HCT116 (cell line): Measurements from ENCODE around the gene SLC6A3. TPM values are rescaled to one million over a fixed set of nuclear protein-coding genes. Genes with fewer than 3 reads are reported as not detected.

Source experiments
- ATAC-seq: fragments of 200-7000 bp; cut with Tn5 transposase; 2 replicates; pipeline ENCODE4 v1.9.1; 2020; ENCODE audit warnings: mild to moderate bottlenecking, moderate library complexity
- BruUV-seq: library from RNA; stranded (reverse); fragments of 400-500 nt; replicated peaks from 2 replicates; lab custom pipeline; 2021; lab: Mats Ljungman, UMichigan
- CTCF ChIA-PET: fragments of 300-600 bp; sonication (Branson Sonifier 250); formaldehyde crosslinking; loops from one replicate; lab custom pipeline; 2021; ENCODE audit warnings: antibody characterized with exemption; lab: Charles Lee
- POLR2A ChIA-PET: fragments of 300-600, 350-600 bp; sonication (Branson Sonifier 250); formaldehyde crosslinking; loops from one replicate; lab custom pipeline; 2021; ENCODE audit warnings: antibody characterized with exemption; lab: Charles Lee
- RAD21 ChIA-PET, 2 experiments: fragments of 300-600 bp; sonication (Branson Sonifier 250); formaldehyde crosslinking; loops; one replicate each; lab custom pipeline; 2023; ENCODE audit warnings: low total read pairs in 2 of 2; ENCODE audit not compliant: uncharacterized antibody in 2 of 2, unreplicated experiment in 2 of 2, low non-redundant PET in 1 of 2; lab: Charles Lee
- DNase-seq: peaks from one replicate; pipeline ENCODE4 v3.0.0-alpha.2; 2010; ENCODE audit warnings: low read depth, low spot score
- H2AFZ ChIP-seq: fragments of 200-600 bp; shearing (Covaris generic), sonication (generic); 2 replicates; pipeline ENCODE4 v1.6.1; 2017; ENCODE audit warnings: low read depth, mixed run types, mixed read lengths, antibody characterized with exemption, low read length; ENCODE audit not compliant: poor library complexity, severe bottlenecking
- H3K27ac ChIP-seq: 2 replicates; pipeline ENCODE4 v1.5.1; 2012; ENCODE audit warnings: low read depth, low read length
- H3K27me3 ChIP-seq: fragments of 200-600 bp; sonication (generic); 2 replicates; pipeline ENCODE4 v1.6.1; 2016; ENCODE audit warnings: mixed run types, low read length, mixed read lengths; ENCODE audit not compliant: insufficient read depth
- H3K36me3 ChIP-seq, 2 experiments: fragments of 200-500 bp in 1 of 2; fragments of 200-600 bp in 1 of 2; sonication (Bioruptor generic) in 1 of 2; sonication (generic) in 1 of 2; 2 replicates each; pipeline versions ENCODE4 v1.5.1 to v1.6.1; 2014 to 2016; ENCODE audit warnings: low read length in 2 of 2, inconsistent platforms in 1 of 2, mixed read lengths in 1 of 2, mixed run types in 1 of 2; ENCODE audit not compliant: insufficient read depth in 2 of 2, control insufficient read depth in 1 of 2
- H3K4me1 ChIP-seq, 2 experiments: fragments of 200-600 bp in 1 of 2; sonication (generic) in 1 of 2; 2 replicates each; pipeline versions ENCODE4 v1.5.1 to v1.6.1; 2012 to 2017; ENCODE audit warnings: low read length in 2 of 2, inconsistent platforms in 1 of 2, mild to moderate bottlenecking in 1 of 2, mixed read lengths in 1 of 2, mixed run types in 1 of 2, moderate library complexity in 1 of 2; ENCODE audit not compliant: insufficient read depth in 2 of 2, control insufficient read depth in 1 of 2
- H3K4me2 ChIP-seq: fragments of 200-600 bp; sonication (generic); 2 replicates; pipeline ENCODE4 v1.6.1; 2017; ENCODE audit warnings: mixed run types, low read length, mixed read lengths
- H3K4me3 ChIP-seq, 2 experiments: fragments of 200-600 bp in 1 of 2; sonication (generic) in 1 of 2; replicated peaks in 1 of 2; 2 replicates each; pipeline ENCODE4 v1.5.1; 2011 to 2016; ENCODE audit warnings: low read length in 2 of 2, control low read depth in 1 of 2, low read depth in 1 of 2, mild to moderate bottlenecking in 1 of 2, mixed read lengths in 1 of 2, mixed run types in 1 of 2
- H3K79me2 ChIP-seq: fragments of 200-600 bp; sonication (generic); 2 replicates; pipeline ENCODE4 v1.6.1; 2017; ENCODE audit warnings: mild to moderate bottlenecking, mixed run types, low read length, moderate library complexity, mixed read lengths; ENCODE audit not compliant: insufficient read depth
- H3K9ac ChIP-seq: fragments of 200-600 bp; sonication (generic); 2 replicates; pipeline ENCODE4 v1.6.1; 2016; ENCODE audit warnings: low read length, mixed read lengths
- H3K9me2 ChIP-seq: fragments of 200-600 bp; sonication (generic), shearing (Covaris generic); 2 replicates; pipeline ENCODE4 v1.6.1; 2017; ENCODE audit warnings: mixed run types, mild to moderate bottlenecking, moderate library complexity; ENCODE audit not compliant: insufficient read depth
- H3K9me3 ChIP-seq, 2 experiments: fragments of 200-500 bp in 1 of 2; fragments of 200-600 bp in 1 of 2; sonication (Bioruptor generic) in 1 of 2; sonication (generic) in 1 of 2; 2 replicates each; pipeline ENCODE4 v1.6.1; 2014 to 2017; ENCODE audit warnings: low read length in 2 of 2, mixed read lengths in 2 of 2, inconsistent platforms in 1 of 2, low read depth in 1 of 2, mild to moderate bottlenecking in 1 of 2, mixed run types in 1 of 2, moderate library complexity in 1 of 2; ENCODE audit not compliant: control insufficient read depth in 1 of 2, insufficient read depth in 1 of 2
- H4K20me1 ChIP-seq: fragments of 200-600 bp; sonication (generic), shearing (Covaris generic); 2 replicates; pipeline ENCODE4 v1.6.1; 2017; ENCODE audit warnings: mixed run types, mild to moderate bottlenecking, moderate library complexity; ENCODE audit not compliant: insufficient read depth
- CBX3 ChIP-seq: IDR thresholded peaks from 2 replicates; pipeline ENCODE4 v1.6.1; 2012; ENCODE audit warnings: low read depth
- CEBPB ChIP-seq: IDR thresholded peaks from 2 replicates; pipeline ENCODE4 v1.6.1; 2012; ENCODE audit warnings: low read depth
- EZH2 ChIP-seq: fragments of 200-600 bp; sonication (generic); IDR thresholded peaks from 2 replicates; pipeline ENCODE4 v1.6.1; 2017; ENCODE audit warnings: antibody characterized with exemption, mixed run types
- JUND ChIP-seq: IDR thresholded peaks from 2 replicates; pipeline ENCODE4 v1.6.1; 2012
- POLR2A ChIP-seq: IDR thresholded peaks from 2 replicates; pipeline ENCODE4 v1.7.0; 2011; ENCODE audit warnings: borderline replicate concordance; ENCODE audit not compliant: insufficient read depth, insufficient read length; ENCODE audit errors: extremely low read depth
- POLR2AphosphoS5 ChIP-seq: IDR thresholded peaks from 2 replicates; pipeline ENCODE4 v1.6.1; 2011; ENCODE audit warnings: mild to moderate bottlenecking, low read depth, low read length, moderate library complexity
- RAD21 ChIP-seq: IDR thresholded peaks from 2 replicates; pipeline ENCODE4 v1.6.1; 2012; ENCODE audit warnings: low read depth, mild to moderate bottlenecking
- SIN3A ChIP-seq: IDR thresholded peaks from 2 replicates; pipeline ENCODE4 v1.6.1; 2012; ENCODE audit warnings: low read depth
- SP1 ChIP-seq: IDR thresholded peaks from 2 replicates; pipeline ENCODE4 v1.6.1; 2012; ENCODE audit warnings: low read depth
- SRF ChIP-seq: IDR thresholded peaks from 2 replicates; pipeline ENCODE4 v1.6.1; 2012; ENCODE audit warnings: low read depth
- TCF7L2 ChIP-seq: IDR thresholded peaks from 2 replicates; pipeline ENCODE4 v1.7.0; 2011; ENCODE audit warnings: borderline replicate concordance, inconsistent platforms; ENCODE audit not compliant: insufficient read depth, insufficient read length; ENCODE audit errors: extremely low read depth
- YY1 ChIP-seq: IDR thresholded peaks from 2 replicates; pipeline ENCODE4 v1.6.1; 2011; ENCODE audit warnings: low read length, low read depth, moderate library complexity, mild to moderate bottlenecking; ENCODE audit not compliant: insufficient replicate concordance; ENCODE audit errors: extremely low read depth
- ZNF274 ChIP-seq: fragments of 200-500 bp; sonication (Bioruptor generic); IDR thresholded peaks from 2 replicates; pipeline ENCODE4 v1.6.1; 2014; ENCODE audit warnings: mild to moderate bottlenecking, low read depth, low read length, inconsistent platforms
- intact Hi-C: fragments of 100-400 bp; cut with micrococcal nuclease; formaldehyde crosslinking; loops from 2 replicates; pipeline ENCODE4 v1.10.0; 2022
- total RNA-seq: library from RNA; stranded (reverse); gene quantifications from one replicate; pipeline ENCODE4 v1.2.1, GENCODE V29; 2021; ENCODE audit not compliant: unreplicated experiment
- TF ChIP-seq, protein P1 (sequence below): IDR thresholded peaks from 2 replicates; pipeline ENCODE4 v1.6.1; 2012
- TF ChIP-seq, protein P2 (sequence below): IDR thresholded peaks from 2 replicates; pipeline ENCODE4 v1.6.1; 2011; ENCODE audit warnings: mild to moderate bottlenecking, low read length, moderate library complexity; ENCODE audit not compliant: insufficient replicate concordance; ENCODE audit errors: extremely low read depth
- TF ChIP-seq, protein P3 (sequence below), 3 experiments: fragments of 200-600 bp in 1 of 3; sonication (generic) in 1 of 3; IDR thresholded peaks in 2 of 3; conservative IDR thresholded peaks in 1 of 3; 2 replicates each; pipeline ENCODE4 v1.5.1; 2012 to 2017; ENCODE audit warnings: low read depth in 2 of 3, low read length in 2 of 3, antibody characterized with exemption in 1 of 3, borderline replicate concordance in 1 of 3, control low read depth in 1 of 3, mild to moderate bottlenecking in 1 of 3, mixed read lengths in 1 of 3, mixed run types in 1 of 3, moderate library complexity in 1 of 3; ENCODE audit not compliant: insufficient read depth in 1 of 3

The SLC6A3 gene
- total RNA-seq, 1 experiment from 2014 or later, result not detected

DNA sequence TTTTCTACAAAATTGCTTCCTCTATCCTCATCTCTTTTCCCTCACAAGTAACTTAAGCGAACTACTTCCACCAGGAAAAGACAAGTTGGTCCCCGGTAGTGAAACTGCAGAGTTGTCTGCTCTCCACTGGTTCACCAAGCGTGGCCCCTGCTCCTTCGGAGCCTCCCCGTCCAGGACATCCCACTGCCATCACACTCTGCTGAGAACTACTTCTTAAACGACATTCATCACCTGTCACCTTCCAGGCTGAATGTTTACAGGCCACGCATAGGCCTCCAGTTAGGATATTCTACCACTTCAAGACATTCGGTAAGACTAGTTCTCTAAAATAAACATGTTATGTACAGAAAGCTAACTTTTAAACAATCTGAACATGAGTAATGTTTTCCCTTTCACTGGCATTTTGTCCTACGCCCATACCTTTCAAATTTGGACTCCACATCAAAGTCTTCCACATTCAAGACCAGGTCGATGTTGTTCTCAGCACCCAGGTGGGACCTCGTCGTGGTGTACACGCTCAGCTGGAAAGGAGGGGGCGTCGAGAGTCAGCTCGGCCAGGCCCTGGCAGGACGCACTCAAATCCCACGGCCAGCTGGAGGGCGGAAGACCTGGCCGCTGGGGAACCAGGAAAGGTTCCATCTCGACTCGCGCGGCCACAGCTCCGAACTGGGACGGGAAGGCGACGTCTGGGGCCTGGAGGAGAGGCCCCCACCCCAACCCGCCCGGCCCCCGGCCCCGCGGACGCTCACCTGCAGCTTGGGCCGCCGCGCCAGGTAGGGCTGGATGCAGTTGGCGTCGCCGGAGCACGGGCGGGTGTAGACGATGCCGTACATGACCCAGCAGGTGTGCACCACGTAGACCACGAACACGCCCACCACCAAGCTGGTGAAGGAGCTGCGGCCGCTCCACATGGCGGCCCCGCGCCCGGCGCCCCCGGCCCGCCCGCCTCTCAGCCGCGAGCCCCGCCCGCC, 101.0 kb downstream of the SLC6A3 start:
- H3K79me2 ChIP-seq, result peaks cover 58% of the 10 kb centered on the region
- ATAC-seq (peak; percentile 50), DNase-seq (no peak)
- H3K9me3 ChIP-seq, result no peaks in the 10 kb centered on the region
- H3K9me2 ChIP-seq, result no peaks in the 10 kb centered on the region
- intact Hi-C loops, result loop anchor here (10.0 kb wide), 1 partner anchor 251 kb away; no protein-coding TSS in a partner anchor
- H2AFZ ChIP-seq, result no peak overlapping the region
- peak overlapping the region; percentile 75 to 97 for H3K4me3 ChIP-seq
- BruUV-seq, result TSS peak; percentile 68
- TF ChIP-seq POLR2AphosphoS5 (no peak), SIN3A (no peak), CEBPB (no peak), POLR2A (no peak), EZH2 (no peak), YY1 (no peak), ZNF274 (no peak), SRF (no peak), CBX3 (no peak), RAD21 (no peak), TCF7L2 (no peak), SP1 (no peak), JUND (no peak)
- TF ChIP-seq, protein P1, sequence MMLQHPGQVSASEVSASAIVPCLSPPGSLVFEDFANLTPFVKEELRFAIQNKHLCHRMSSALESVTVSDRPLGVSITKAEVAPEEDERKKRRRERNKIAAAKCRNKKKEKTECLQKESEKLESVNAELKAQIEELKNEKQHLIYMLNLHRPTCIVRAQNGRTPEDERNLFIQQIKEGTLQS, result no peak
- TF ChIP-seq, protein P2, sequence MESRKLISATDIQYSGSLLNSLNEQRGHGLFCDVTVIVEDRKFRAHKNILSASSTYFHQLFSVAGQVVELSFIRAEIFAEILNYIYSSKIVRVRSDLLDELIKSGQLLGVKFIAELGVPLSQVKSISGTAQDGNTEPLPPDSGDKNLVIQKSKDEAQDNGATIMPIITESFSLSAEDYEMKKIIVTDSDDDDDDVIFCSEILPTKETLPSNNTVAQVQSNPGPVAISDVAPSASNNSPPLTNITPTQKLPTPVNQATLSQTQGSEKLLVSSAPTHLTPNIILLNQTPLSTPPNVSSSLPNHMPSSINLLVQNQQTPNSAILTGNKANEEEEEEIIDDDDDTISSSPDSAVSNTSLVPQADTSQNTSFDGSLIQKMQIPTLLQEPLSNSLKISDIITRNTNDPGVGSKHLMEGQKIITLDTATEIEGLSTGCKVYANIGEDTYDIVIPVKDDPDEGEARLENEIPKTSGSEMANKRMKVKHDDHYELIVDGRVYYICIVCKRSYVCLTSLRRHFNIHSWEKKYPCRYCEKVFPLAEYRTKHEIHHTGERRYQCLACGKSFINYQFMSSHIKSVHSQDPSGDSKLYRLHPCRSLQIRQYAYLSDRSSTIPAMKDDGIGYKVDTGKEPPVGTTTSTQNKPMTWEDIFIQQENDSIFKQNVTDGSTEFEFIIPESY, result no peak
- TF ChIP-seq, protein P3, sequence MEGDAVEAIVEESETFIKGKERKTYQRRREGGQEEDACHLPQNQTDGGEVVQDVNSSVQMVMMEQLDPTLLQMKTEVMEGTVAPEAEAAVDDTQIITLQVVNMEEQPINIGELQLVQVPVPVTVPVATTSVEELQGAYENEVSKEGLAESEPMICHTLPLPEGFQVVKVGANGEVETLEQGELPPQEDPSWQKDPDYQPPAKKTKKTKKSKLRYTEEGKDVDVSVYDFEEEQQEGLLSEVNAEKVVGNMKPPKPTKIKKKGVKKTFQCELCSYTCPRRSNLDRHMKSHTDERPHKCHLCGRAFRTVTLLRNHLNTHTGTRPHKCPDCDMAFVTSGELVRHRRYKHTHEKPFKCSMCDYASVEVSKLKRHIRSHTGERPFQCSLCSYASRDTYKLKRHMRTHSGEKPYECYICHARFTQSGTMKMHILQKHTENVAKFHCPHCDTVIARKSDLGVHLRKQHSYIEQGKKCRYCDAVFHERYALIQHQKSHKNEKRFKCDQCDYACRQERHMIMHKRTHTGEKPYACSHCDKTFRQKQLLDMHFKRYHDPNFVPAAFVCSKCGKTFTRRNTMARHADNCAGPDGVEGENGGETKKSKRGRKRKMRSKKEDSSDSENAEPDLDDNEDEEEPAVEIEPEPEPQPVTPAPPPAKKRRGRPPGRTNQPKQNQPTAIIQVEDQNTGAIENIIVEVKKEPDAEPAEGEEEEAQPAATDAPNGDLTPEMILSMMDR (IDR thresholded peaks at IDR 0.05 in 2 of 3, conservative IDR thresholded peaks at IDR 0.05 in 1 of 3; ENCODE audit: borderline replicate concordance in 1 of 3, insufficient read depth in 1 of 3, low read depth in 2 of 3, low read length in 2 of 3), result no peak
- H3K27me3 ChIP-seq, result no peaks in the 10 kb centered on the region
- ChIA-PET POLR2A (no interaction called here), RAD21 (no interaction called here), CTCF (no interaction called here)
- H3K4me1 ChIP-seq, result peaks cover 13 to 22% of the 10 kb centered on the region in 2 experiments; a peak in 3 of 4 replicates
- no peaks in the 10 kb centered on the region for H4K20me1 ChIP-seq
- H3K27ac ChIP-seq, result peak overlapping the region; percentile 65; the same call in 1 of the 2 replicates
- peak overlapping the region; percentile 79 for H3K9ac ChIP-seq
- H3K4me2 ChIP-seq, result peak overlapping the region; percentile 97
- H3K36me3 ChIP-seq, result peaks cover 21 to 22% of the 10 kb centered on the region in 2 experiments
